ENCODE measurements around the gene EGLN2. TPM values are rescaled to one million over a fixed set of nuclear protein-coding genes. Genes with fewer than 3 reads are reported as not detected.

Gene EGLN2
- total RNA-seq, 2 donors from 2014 or later: 50.8 to 51.4 TPM

GRCh38 chr19:40801426-40802299 is 2.7 kb downstream of the EGLN2 start:
- no peak for TF ChIP-seq CTCF (IDR thresholded peaks at IDR 0.05)
- TF ChIP-seq POLR2A (IDR thresholded peaks at IDR 0.05): no peak
- Histone ChIP-seq H3K36me3 (replicated peaks in 1 of 2; ENCODE audit: insufficient read depth in 1 of 2, low read depth in 2 of 2) (no peaks in the 10 kb centered on the region), H3K27ac (peak overlapping the region in 3 of 4 donors; percentile 3 to 69 (median 67)), H3K27me3 (no peaks in the 10 kb centered on the region), H3K4me3 (no peak overlapping the region), H3K9me3 (no peaks in the 10 kb centered on the region), H3K4me1 (peaks cover 76% of the 10 kb centered on the region)
- no peak for ATAC-seq
- 41 to 54% methylated on average over 9 to 13 of the region's 13 CpGs for WGBS, 2 donors
- no peak for DNase-seq
- intact Hi-C loops (cut with DNase I): no loop called here

- intact Hi-C loops (cut with DNase I): no loop called here
Measured at GRCh38 chr19:40802300-40803169, 3.5 kb downstream of the EGLN2 start.

GRCh38 chr19:40803170-40803856 is 4.3 kb downstream of the EGLN2 start:
- Histone ChIP-seq H3K4me1 (peaks cover 74% of the 10 kb centered on the region), H3K9me3 (no peaks in the 10 kb centered on the region), H3K36me3 (replicated peaks in 1 of 2; ENCODE audit: insufficient read depth in 1 of 2, low read depth in 2 of 2) (no peaks in the 10 kb centered on the region), H3K4me3 (no peak overlapping the region), H3K27ac (peak overlapping the region; percentile 61 to 69 (median 68)), H3K27me3 (no peaks in the 10 kb centered on the region)
- DNase-seq (no peak), ATAC-seq (no peak)
- intact Hi-C loops (cut with DNase I): no loop called here
- WGBS, 2 donors: 47 to 57% methylated on average over 4 to 9 of the region's 9 CpGs
- TF ChIP-seq CTCF (IDR thresholded peaks at IDR 0.05) (no peak), POLR2A (IDR thresholded peaks at IDR 0.05) (no peak)

More at GRCh38 chr19:40802300-40803169, 3.5 kb downstream of the EGLN2 start:
- peaks cover 82% of the 10 kb centered on the region for H3K4me1 ChIP-seq
- 14 to 25% methylated on average over 6 to 10 of the region's 11 CpGs for WGBS, 2 donors
- ATAC-seq (no peak), DNase-seq (peak in 2 of 4 donors; percentile 52)
- H3K4me3 ChIP-seq: no peak overlapping the region
- no peaks in the 10 kb centered on the region for H3K27me3 ChIP-seq
- TF ChIP-seq CTCF (IDR thresholded peaks at IDR 0.05): no peak
- no peak for TF ChIP-seq POLR2A (IDR thresholded peaks at IDR 0.05)
- H3K27ac ChIP-seq: peak overlapping the region; percentile 61 to 69 (median 68)
- no peaks in the 10 kb centered on the region for H3K36me3 ChIP-seq (replicated peaks in 1 of 2; ENCODE audit: insufficient read depth in 1 of 2, low read depth in 2 of 2)
- H3K9me3 ChIP-seq: no peaks in the 10 kb centered on the region

GRCh38 chr19:40803857-40804782 is 5.1 kb downstream of the EGLN2 start:
- Histone ChIP-seq H3K27ac (peak overlapping the region; percentile 58 to 69 (median 68)), H3K36me3 (replicated peaks in 1 of 2; ENCODE audit: insufficient read depth in 1 of 2, low read depth in 2 of 2) (no peaks in the 10 kb centered on the region), H3K27me3 (no peaks in the 10 kb centered on the region), H3K9me3 (no peaks in the 10 kb centered on the region), H3K4me3 (no peak overlapping the region), H3K4me1 (peaks cover 74% of the 10 kb centered on the region)
- 52% methylated on average over 6 of the region's 6 CpGs for WGBS, 2 donors
- ATAC-seq: no peak
- TF ChIP-seq CTCF (IDR thresholded peaks at IDR 0.05) (no peak), POLR2A (IDR thresholded peaks at IDR 0.05) (no peak)
- peak; percentile 70 to 90 (median 82) for DNase-seq
- intact Hi-C loops (cut with DNase I): no loop called here

Measured in body of pancreas (tissue), 4 donors.